Fibroblast of lung (primary cell): ENCODE measurements around the gene IFTAP. TPM values are rescaled to one million over a fixed set of nuclear protein-coding genes. Genes with fewer than 3 reads are reported as not detected.
A peak's percentile ranks its signal among the peaks of the same experiment; 100 is the strongest.

Experiments
- DNase-seq, 2 donors: peaks; one replicate each; pipeline versions ENCODE4 v3.0.0 to v3.0.0-alpha.2; 2010; ENCODE audit warnings: low read depth in 2 of 2
- H2AFZ ChIP-seq: 2 replicates; pipeline ENCODE4 v1.5.1; 2012; ENCODE audit warnings: low read length, control low read depth, inconsistent platforms
- H3K27ac ChIP-seq: 2 replicates; pipeline ENCODE4 v1.5.1; 2011; ENCODE audit warnings: low read length, control low read depth; ENCODE audit not compliant: insufficient read depth
- H3K27me3 ChIP-seq: 2 replicates; pipeline ENCODE4 v1.5.1; 2011; ENCODE audit warnings: mild to moderate bottlenecking, low read length; ENCODE audit not compliant: control insufficient read depth, insufficient read depth
- H3K36me3 ChIP-seq: 2 replicates; pipeline ENCODE4 v1.5.1; 2011; ENCODE audit warnings: low read length; ENCODE audit not compliant: control insufficient read depth, insufficient read depth
- H3K4me1 ChIP-seq: 2 replicates; pipeline ENCODE4 v1.5.1; 2011; ENCODE audit warnings: low read length; ENCODE audit not compliant: control insufficient read depth, insufficient read depth; ENCODE audit errors: extremely low read depth
- H3K4me2 ChIP-seq: 2 replicates; pipeline ENCODE4 v1.5.1; 2011; ENCODE audit warnings: low read length, control low read depth; ENCODE audit not compliant: insufficient read depth; ENCODE audit errors: extremely low read depth
- H3K4me3 ChIP-seq, 4 experiments: fragments of 200-600 bp in 1 of 4; sonication (generic) in 1 of 4; replicated peaks in 1 of 4; 2 replicates each; pipeline ENCODE4 v1.5.1; 2011 to 2016; ENCODE audit warnings: low read length in 4 of 4, low read depth in 3 of 4, mild to moderate bottlenecking in 3 of 4, control low read depth in 2 of 4, inconsistent platforms in 1 of 4, mixed read lengths in 1 of 4; ENCODE audit not compliant: insufficient read depth in 1 of 4; ENCODE audit errors: control extremely low read depth in 1 of 4
- H3K79me2 ChIP-seq: 2 replicates; pipeline ENCODE4 v1.5.1; 2012; ENCODE audit warnings: mild to moderate bottlenecking, low read length, inconsistent platforms; ENCODE audit not compliant: control insufficient read depth, insufficient read depth
- H3K9ac ChIP-seq: 2 replicates; pipeline ENCODE4 v1.5.1; 2011; ENCODE audit warnings: mild to moderate bottlenecking, low read length, control low read depth; ENCODE audit not compliant: insufficient read depth
- H3K9me3 ChIP-seq: 2 replicates; pipeline ENCODE4 v1.5.1; 2012; ENCODE audit warnings: low read depth, low read length; ENCODE audit not compliant: control insufficient read depth, insufficient read depth
- H4K20me1 ChIP-seq: 2 replicates; pipeline ENCODE4 v1.5.1; 2011; ENCODE audit warnings: low read length; ENCODE audit not compliant: control insufficient read depth, insufficient read depth; ENCODE audit errors: extremely low read depth
- CTCF ChIP-seq, 2 donors: IDR thresholded peaks in 1 of 2; conservative IDR thresholded peaks in 1 of 2; 1 replicate in 1 of 2; 2 replicates in 1 of 2; pipeline ENCODE4 v1.5.1; 2011 to 2012; ENCODE audit warnings: low read length in 2 of 2, control low read depth in 1 of 2, inconsistent platforms in 1 of 2, low read depth in 1 of 2, mild to moderate bottlenecking in 1 of 2
- EZH2 ChIP-seq: IDR thresholded peaks from 2 replicates; pipeline ENCODE4 v1.5.1; 2012; ENCODE audit warnings: low read length, control low read depth, mild to moderate bottlenecking; ENCODE audit errors: missing control alignments
- polyA plus RNA-seq, 2 donors: library from polyadenylated mRNA; depleted of rRNA in 1 of 2; stranded (reverse) in 1 of 2; unstranded in 1 of 2; fragments of >200 nt; gene quantifications; 2 replicates each; pipeline ENCODE4 v1.2.1, GENCODE V29; 2011 to 2012; ENCODE audit warnings: missing spikeins in 1 of 2
- total RNA-seq: library from RNA; depleted of rRNA; stranded (reverse); fragments of >200 nt; gene quantifications from 2 replicates; pipeline ENCODE4 v1.2.1, GENCODE V29; 2014

IFTAP gene
- total and polyA plus RNA-seq, 2 donors (not counting 1 experiment from before 2014, with no cell fraction given): 41.1 to 42.7 TPM

DNA sequence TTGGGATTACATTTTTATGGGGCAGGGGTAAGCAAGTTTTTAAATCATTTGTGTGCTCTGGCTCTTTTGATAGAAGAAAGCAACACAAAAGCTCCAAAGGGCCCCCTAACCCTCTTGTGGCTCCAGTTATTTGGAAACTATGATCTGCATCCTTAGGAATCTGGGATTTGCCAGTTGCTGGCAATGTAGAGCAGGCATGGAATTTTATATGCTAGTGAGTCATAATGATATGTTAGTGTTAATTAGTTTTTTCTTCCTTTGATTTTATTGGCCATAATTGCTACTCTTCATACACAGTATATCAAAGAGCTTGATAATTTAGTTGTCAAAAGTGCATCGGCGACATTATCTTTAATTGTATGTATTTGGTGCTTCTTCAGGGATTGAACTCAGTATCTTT, 16.4 kb upstream of the IFTAP start:
- Histone ChIP-seq H3K9ac (no peak overlapping the region), H3K4me1 (no peaks in the 10 kb centered on the region), H3K4me2 (no peak overlapping the region), H3K27ac (no peak overlapping the region), H3K27me3 (no peaks in the 10 kb centered on the region), H3K79me2 (no peaks in the 10 kb centered on the region), H4K20me1 (no peaks in the 10 kb centered on the region), H2AFZ (no peak overlapping the region), H3K36me3 (no peaks in the 10 kb centered on the region), H3K4me3 (no peak overlapping the region), H3K9me3 (no peaks in the 10 kb centered on the region)
- peak in 1 of 2 donors; percentile 83 for DNase-seq
- no peak for TF ChIP-seq CTCF (conservative IDR thresholded peaks at IDR 0.05 in 1 of 2, IDR thresholded peaks at IDR 0.05 in 1 of 2; ENCODE audit: low read depth in 1 of 2, low read length in 2 of 2)
- TF ChIP-seq EZH2: no peak

DNA sequence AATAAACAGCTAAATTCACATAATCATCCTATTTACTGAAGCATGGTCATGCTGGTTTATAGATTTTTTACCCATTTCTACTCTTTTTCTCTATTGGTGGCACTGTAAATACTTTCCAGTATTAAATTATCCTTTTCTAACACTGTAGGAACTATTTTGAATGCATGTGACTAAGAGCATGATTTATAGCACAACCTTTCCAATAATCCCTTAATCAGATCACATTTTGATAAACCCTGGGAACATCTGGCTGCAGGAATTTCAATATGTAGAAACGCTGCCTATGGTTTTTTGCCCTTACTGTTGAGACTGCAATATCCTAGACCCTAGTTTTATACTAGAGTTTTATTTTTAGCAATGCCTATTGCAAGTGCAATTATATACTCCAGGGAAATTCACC, 15.8 kb upstream of the IFTAP start:
- Histone ChIP-seq H3K4me2 (no peak overlapping the region), H3K9ac (no peak overlapping the region), H3K4me3 (no peak overlapping the region), H3K4me1 (no peaks in the 10 kb centered on the region), H3K27me3 (no peaks in the 10 kb centered on the region), H3K36me3 (no peaks in the 10 kb centered on the region), H3K79me2 (no peaks in the 10 kb centered on the region), H2AFZ (no peak overlapping the region), H3K9me3 (no peaks in the 10 kb centered on the region), H4K20me1 (peaks cover 2% of the 10 kb centered on the region), H3K27ac (no peak overlapping the region)
- no peak for TF ChIP-seq CTCF (conservative IDR thresholded peaks at IDR 0.05 in 1 of 2, IDR thresholded peaks at IDR 0.05 in 1 of 2; ENCODE audit: low read depth in 1 of 2, low read length in 2 of 2)
- no peak for TF ChIP-seq EZH2
- DNase-seq: peak in 1 of 2 donors; percentile 18

GRCh38 chr11:36581536-36581935, 12.8 kb upstream of the IFTAP start:
- Histone ChIP-seq H3K4me3 (no peak overlapping the region), H3K36me3 (no peaks in the 10 kb centered on the region), H3K27me3 (no peaks in the 10 kb centered on the region), H3K79me2 (no peaks in the 10 kb centered on the region), H3K4me2 (no peak overlapping the region), H2AFZ (no peak overlapping the region), H3K9ac (no peak overlapping the region), H4K20me1 (peaks cover 2% of the 10 kb centered on the region), H3K9me3 (no peaks in the 10 kb centered on the region), H3K27ac (no peak overlapping the region), H3K4me1 (no peaks in the 10 kb centered on the region)
- DNase-seq: no peak
- TF ChIP-seq CTCF (conservative IDR thresholded peaks at IDR 0.05 in 1 of 2, IDR thresholded peaks at IDR 0.05 in 1 of 2; ENCODE audit: low read depth in 1 of 2, low read length in 2 of 2) (no peak), EZH2 (no peak)
